ENCODE results near the gene MYO7B. TPM values are rescaled to one million over a fixed set of nuclear protein-coding genes. Genes with fewer than 3 reads are reported as not detected.

MYO7B gene
- total RNA-seq, 1 donor from 2014 or later, result 3.0 TPM

DNA sequence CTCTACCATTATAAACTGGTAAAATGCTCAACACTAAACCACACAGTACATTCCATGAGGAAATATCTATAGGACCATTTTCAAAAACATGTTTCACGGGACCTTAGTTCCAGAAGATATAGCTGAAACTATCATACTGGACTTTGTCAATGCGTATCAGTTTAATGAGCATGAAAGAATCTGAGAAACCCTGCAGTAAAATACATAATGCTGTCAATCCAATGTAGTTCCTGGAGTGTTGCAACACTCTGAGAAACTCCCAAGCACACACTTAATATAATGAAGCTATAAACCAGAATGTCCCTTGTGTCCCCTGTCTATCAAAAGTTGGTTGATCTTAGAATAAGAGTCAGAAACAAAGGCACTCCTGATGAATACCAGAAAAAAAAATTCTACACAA lies 25.4 kb upstream of the MYO7B start:
- DNase-seq (no peak), ATAC-seq (ENCODE audit: low read depth) (no peak)
- ChIA-PET CTCF (no interaction called here), POLR2A (no interaction called here)
- Mint-ChIP-seq H3K4me1 (peaks cover 55% of the 10 kb centered on the region), H3K27me3 (no peaks in the 10 kb centered on the region), H3K4me3 (no peak overlapping the region), H3K27ac (no peak overlapping the region), H3K36me3 (ENCODE audit: low read depth) (peaks cover 52% of the 10 kb centered on the region), H3K9me3 (no peaks in the 10 kb centered on the region)
- TF ChIP-seq, protein P1, sequence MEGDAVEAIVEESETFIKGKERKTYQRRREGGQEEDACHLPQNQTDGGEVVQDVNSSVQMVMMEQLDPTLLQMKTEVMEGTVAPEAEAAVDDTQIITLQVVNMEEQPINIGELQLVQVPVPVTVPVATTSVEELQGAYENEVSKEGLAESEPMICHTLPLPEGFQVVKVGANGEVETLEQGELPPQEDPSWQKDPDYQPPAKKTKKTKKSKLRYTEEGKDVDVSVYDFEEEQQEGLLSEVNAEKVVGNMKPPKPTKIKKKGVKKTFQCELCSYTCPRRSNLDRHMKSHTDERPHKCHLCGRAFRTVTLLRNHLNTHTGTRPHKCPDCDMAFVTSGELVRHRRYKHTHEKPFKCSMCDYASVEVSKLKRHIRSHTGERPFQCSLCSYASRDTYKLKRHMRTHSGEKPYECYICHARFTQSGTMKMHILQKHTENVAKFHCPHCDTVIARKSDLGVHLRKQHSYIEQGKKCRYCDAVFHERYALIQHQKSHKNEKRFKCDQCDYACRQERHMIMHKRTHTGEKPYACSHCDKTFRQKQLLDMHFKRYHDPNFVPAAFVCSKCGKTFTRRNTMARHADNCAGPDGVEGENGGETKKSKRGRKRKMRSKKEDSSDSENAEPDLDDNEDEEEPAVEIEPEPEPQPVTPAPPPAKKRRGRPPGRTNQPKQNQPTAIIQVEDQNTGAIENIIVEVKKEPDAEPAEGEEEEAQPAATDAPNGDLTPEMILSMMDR (IDR thresholded peaks at IDR 0.05), result no peak
- intact Hi-C loops (cut with micrococcal nuclease), result no loop called here

DNA sequence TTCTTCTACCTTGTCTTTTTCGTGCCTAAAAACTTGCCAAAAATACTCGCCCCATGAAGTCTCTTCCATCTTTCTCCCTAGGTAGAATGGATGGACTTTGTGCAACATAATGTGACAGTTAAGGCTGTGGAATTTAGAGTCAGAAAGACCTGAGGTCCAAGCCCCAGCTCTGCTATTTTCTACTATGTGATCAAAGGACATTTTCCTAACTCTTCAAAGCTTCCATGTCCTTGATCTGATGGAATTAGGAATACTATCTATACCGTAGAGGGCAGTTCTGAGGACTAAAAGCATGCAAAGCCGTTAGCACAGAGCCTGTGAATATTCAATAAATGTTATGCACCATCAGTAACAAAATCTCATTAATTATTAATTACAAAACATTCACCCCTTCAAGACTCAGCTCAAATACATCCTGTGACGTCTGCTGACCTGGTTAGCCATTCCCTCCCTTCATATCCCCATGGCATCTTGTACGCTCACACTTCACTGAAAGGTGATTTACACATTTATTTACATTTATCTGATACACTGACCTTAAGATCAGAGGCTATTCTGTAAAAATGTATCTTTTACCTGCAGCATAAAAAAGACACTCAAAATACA lies 24.3 kb upstream of the MYO7B start:
- ChIA-PET POLR2A (no interaction called here), CTCF (no interaction called here)
- TF ChIP-seq, protein P1 (IDR thresholded peaks at IDR 0.05), result no peak
- intact Hi-C loops (cut with micrococcal nuclease), result no loop called here
- Mint-ChIP-seq H3K27me3 (no peaks in the 10 kb centered on the region), H3K27ac (no peak overlapping the region), H3K4me1 (peaks cover 64% of the 10 kb centered on the region), H3K36me3 (ENCODE audit: low read depth) (peaks cover 57% of the 10 kb centered on the region), H3K9me3 (no peaks in the 10 kb centered on the region), H3K4me3 (no peak overlapping the region)
- ATAC-seq (ENCODE audit: low read depth) (no peak), DNase-seq (no peak)

DNA sequence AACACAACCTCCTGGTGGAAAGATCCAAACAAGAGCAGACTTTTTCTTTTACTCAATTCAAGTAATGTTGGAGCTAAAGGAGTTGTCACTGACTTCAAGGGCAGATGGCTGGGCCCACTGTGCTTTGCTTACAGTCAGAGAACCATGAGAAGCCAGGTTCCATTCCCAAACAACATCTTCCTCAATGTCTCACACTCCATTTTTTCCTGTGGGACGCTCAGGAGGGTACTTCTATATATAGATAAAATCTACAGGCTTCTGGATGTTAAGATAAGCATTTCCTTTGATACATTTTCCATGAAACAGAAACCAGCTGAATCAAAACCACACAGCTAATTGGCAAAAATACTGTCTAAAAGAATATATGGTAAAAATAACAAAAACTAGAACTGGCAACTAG lies 23.6 kb upstream of the MYO7B start:
- H3K27ac Mint-ChIP-seq, result no peak overlapping the region
- POLR2A ChIA-PET, result no interaction called here
- ATAC-seq (ENCODE audit: low read depth), result no peak
- DNase-seq, result no peak
- no peaks in the 10 kb centered on the region for H3K27me3 Mint-ChIP-seq
- CTCF ChIA-PET, result no interaction called here
- H3K4me1 Mint-ChIP-seq, result peaks cover 66% of the 10 kb centered on the region
- peaks cover 64% of the 10 kb centered on the region for H3K36me3 Mint-ChIP-seq (ENCODE audit: low read depth)
- intact Hi-C loops (cut with micrococcal nuclease), result no loop called here
- no peak overlapping the region for H3K4me3 Mint-ChIP-seq
- TF ChIP-seq, protein P1 (IDR thresholded peaks at IDR 0.05), result no peak
- H3K9me3 Mint-ChIP-seq, result no peaks in the 10 kb centered on the region

DNA sequence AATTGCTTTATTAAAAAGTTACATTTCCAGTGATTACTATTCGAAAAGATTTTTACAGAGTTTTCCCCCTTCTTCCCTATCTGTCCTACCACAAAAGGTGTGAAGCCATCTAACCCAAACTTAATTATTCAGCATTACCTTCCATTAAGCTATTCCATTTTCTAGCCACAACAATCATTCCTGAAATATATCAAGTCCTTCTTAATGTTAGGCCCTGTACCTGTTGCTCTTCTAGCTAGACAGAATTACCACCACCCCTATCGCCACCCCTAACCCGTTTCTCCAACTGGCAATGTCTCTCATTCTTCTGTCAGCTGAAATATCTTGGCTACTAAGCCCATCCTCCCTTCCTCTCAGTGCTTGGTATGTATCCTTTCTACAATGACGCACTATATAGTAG lies 23.1 kb upstream of the MYO7B start:
- no peaks in the 10 kb centered on the region for H3K27me3 Mint-ChIP-seq
- H3K4me3 Mint-ChIP-seq, result no peak overlapping the region
- TF ChIP-seq, protein P1 (IDR thresholded peaks at IDR 0.05), result no peak
- H3K4me1 Mint-ChIP-seq, result peaks cover 67% of the 10 kb centered on the region
- DNase-seq (no peak), ATAC-seq (ENCODE audit: low read depth) (no peak)
- H3K9me3 Mint-ChIP-seq, result no peaks in the 10 kb centered on the region
- intact Hi-C loops (cut with micrococcal nuclease), result no loop called here
- H3K27ac Mint-ChIP-seq, result no peak overlapping the region
- H3K36me3 Mint-ChIP-seq (ENCODE audit: low read depth), result peaks cover 69% of the 10 kb centered on the region
- ChIA-PET CTCF (no interaction called here), POLR2A (no interaction called here)

DNA sequence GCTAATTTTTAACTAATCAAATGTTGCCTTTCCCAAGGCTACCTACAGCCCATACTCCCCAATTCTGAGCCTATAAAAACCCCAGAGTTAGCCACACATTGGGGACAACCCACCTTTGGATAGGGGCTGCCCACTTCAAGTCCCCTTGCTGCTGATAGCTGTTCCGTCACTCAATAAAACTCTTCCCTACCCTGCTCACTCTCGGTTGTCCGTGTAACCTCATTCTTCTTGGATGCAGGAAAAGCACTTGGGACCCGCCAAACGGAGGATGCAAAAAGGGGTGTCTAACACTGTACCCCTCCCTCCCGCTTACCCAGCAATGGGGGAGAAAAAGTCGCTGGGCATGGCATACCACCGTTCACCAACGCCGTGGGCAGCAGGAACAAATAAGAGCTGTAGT lies 21.4 kb upstream of the MYO7B start:
- no peak overlapping the region for H3K4me3 Mint-ChIP-seq
- TF ChIP-seq, protein P1 (IDR thresholded peaks at IDR 0.05), result no peak
- DNase-seq, result no peak
- H3K4me1 Mint-ChIP-seq, result peaks cover 51% of the 10 kb centered on the region
- no peak for ATAC-seq (ENCODE audit: low read depth)
- H3K27me3 Mint-ChIP-seq, result no peaks in the 10 kb centered on the region
- peaks cover 67% of the 10 kb centered on the region for H3K36me3 Mint-ChIP-seq (ENCODE audit: low read depth)
- POLR2A ChIA-PET, result interaction anchor here (0.6 kb wide), 1 partner anchor 395 kb away, joined by 6 read pairs; no protein-coding TSS in a partner anchor
- H3K9me3 Mint-ChIP-seq, result no peaks in the 10 kb centered on the region
- CTCF ChIA-PET, result no interaction called here
- H3K27ac Mint-ChIP-seq, result no peak overlapping the region
- intact Hi-C loops (cut with micrococcal nuclease), result no loop called here

All from activated B cell treated with CpG ODN at 0.5 μM for 24 hours (primary cell).